ENCODE results near the gene GSTM1. TPM values are rescaled to one million over a fixed set of nuclear protein-coding genes. Genes with fewer than 3 reads are reported as not detected.
A peak's percentile ranks its signal among the peaks of the same experiment; 100 is the strongest.

Gene GSTM1
- total and polyA plus RNA-seq, 12 donors, result 0.11 to 301 (median 132) TPM; not detected in 6

GRCh38 chr1:109652402-109652801, 35.2 kb upstream of the GSTM1 start:
- H3K27ac ChIP-seq, result no peak overlapping the region
- 68 to 94% (median 72%) methylated on average over 2 of the region's 2 CpGs for WGBS, 4 donors
- no peaks in the 10 kb centered on the region for H3K27me3 ChIP-seq
- peaks cover 7 to 16% of the 10 kb centered on the region in 2 donors for H3K4me1 ChIP-seq (replicated peaks in 1 of 2)
- TF ChIP-seq, protein P1, sequence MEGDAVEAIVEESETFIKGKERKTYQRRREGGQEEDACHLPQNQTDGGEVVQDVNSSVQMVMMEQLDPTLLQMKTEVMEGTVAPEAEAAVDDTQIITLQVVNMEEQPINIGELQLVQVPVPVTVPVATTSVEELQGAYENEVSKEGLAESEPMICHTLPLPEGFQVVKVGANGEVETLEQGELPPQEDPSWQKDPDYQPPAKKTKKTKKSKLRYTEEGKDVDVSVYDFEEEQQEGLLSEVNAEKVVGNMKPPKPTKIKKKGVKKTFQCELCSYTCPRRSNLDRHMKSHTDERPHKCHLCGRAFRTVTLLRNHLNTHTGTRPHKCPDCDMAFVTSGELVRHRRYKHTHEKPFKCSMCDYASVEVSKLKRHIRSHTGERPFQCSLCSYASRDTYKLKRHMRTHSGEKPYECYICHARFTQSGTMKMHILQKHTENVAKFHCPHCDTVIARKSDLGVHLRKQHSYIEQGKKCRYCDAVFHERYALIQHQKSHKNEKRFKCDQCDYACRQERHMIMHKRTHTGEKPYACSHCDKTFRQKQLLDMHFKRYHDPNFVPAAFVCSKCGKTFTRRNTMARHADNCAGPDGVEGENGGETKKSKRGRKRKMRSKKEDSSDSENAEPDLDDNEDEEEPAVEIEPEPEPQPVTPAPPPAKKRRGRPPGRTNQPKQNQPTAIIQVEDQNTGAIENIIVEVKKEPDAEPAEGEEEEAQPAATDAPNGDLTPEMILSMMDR (IDR thresholded peaks at IDR 0.05), result no peak
- TF ChIP-seq POLR2A (IDR thresholded peaks at IDR 0.05), result no peak
- DNase-seq, result no peak
- no peaks in the 10 kb centered on the region for H3K36me3 ChIP-seq (replicated peaks in 1 of 2)
- H3K9me3 ChIP-seq (replicated peaks in 1 of 3), result no peaks in the 10 kb centered on the region
- H3K4me3 ChIP-seq, result no peak overlapping the region
- intact Hi-C loops (cut with DNase I), result loop anchor here in 1 of 2 donors (10.0 kb wide), 1 partner anchor 332 kb away; the partner anchor contains the start of gene AHCYL1

- Histone ChIP-seq H3K27ac (no peak overlapping the region), H3K27me3 (no peaks in the 10 kb centered on the region), H3K9me3 (replicated peaks in 1 of 3) (no peaks in the 10 kb centered on the region), H3K4me3 (no peak overlapping the region), H3K36me3 (replicated peaks in 1 of 2) (peaks cover 0 to 6% of the 10 kb centered on the region in 2 donors), H3K4me1 (replicated peaks in 1 of 2) (peaks cover 7 to 16% of the 10 kb centered on the region in 2 donors)
- no peak for TF ChIP-seq POLR2A (IDR thresholded peaks at IDR 0.05)
- TF ChIP-seq, protein P1 (IDR thresholded peaks at IDR 0.05), result no peak
- DNase-seq, result no peak
- 44 to 51% (median 47%) methylated on average over 2 of the region's 2 CpGs for WGBS, 4 donors
- intact Hi-C loops (cut with DNase I), result loop anchor here in 1 of 2 donors (10.0 kb wide), 1 partner anchor 331 kb away; the partner anchor contains the start of gene AHCYL1
These were observed 34.3 kb upstream of the GSTM1 start for GRCh38 chr1:109653306-109653705.

- peaks cover 0 to 13% of the 10 kb centered on the region in 2 donors for H3K36me3 ChIP-seq (replicated peaks in 1 of 2)
- intact Hi-C loops (cut with DNase I), result loop anchor here in 1 of 2 donors (10.0 kb wide), 1 partner anchor 330 kb away; the partner anchor contains the start of gene AHCYL1
- 91 to 95% (median 93%) methylated on average over 12 of the region's 12 CpGs for WGBS, 4 donors
- H3K27ac ChIP-seq, result no peak overlapping the region
- H3K4me1 ChIP-seq (replicated peaks in 1 of 2), result peaks cover 7 to 16% of the 10 kb centered on the region in 2 donors
- no peak overlapping the region for H3K4me3 ChIP-seq
- H3K9me3 ChIP-seq (replicated peaks in 1 of 3), result no peaks in the 10 kb centered on the region
- DNase-seq, result peak in 1 of 7 donors; percentile 49
- no peaks in the 10 kb centered on the region for H3K27me3 ChIP-seq
- TF ChIP-seq, protein P1 (IDR thresholded peaks at IDR 0.05), result no peak
- no peak for TF ChIP-seq POLR2A (IDR thresholded peaks at IDR 0.05)
These were observed 33.1 kb upstream of the GSTM1 start for GRCh38 chr1:109654519-109654918.

GRCh38 chr1:109655615-109656519, 31.8 kb upstream of the GSTM1 start, which contains the start of gene GSTM4:
Gene GSTM4 (plus strand): TSS chr1:109656099. CDS start chr1:109656390, 291 bp downstream.
- peaks cover 0 to 23% of the 10 kb centered on the region in 2 donors for H3K36me3 ChIP-seq (replicated peaks in 1 of 2)
- H3K4me3 ChIP-seq, result peak within 1 kb of the TSS; percentile 5 to 57 (median 36)
- H3K9me3 ChIP-seq (replicated peaks in 1 of 3), result no peaks in the 10 kb centered on the region
- peak; percentile 81 to 91 (median 86) for DNase-seq
- intact Hi-C loops (cut with DNase I), result loop anchor here in 1 of 2 donors (10.0 kb wide), 1 partner anchor 329 kb away; the partner anchor contains the start of gene AHCYL1
- no peaks in the 10 kb centered on the region for H3K27me3 ChIP-seq
- TF ChIP-seq, protein P1 (IDR thresholded peaks at IDR 0.05), result no peak
- TF ChIP-seq POLR2A (IDR thresholded peaks at IDR 0.05), result peak in 1 of 2 donors; percentile 65
- H3K4me1 ChIP-seq (replicated peaks in 1 of 2), result peaks cover 7 to 11% of the 10 kb centered on the region in 2 donors
- WGBS, 4 donors, result 0 to 2% (median 1%) methylated on average over 24 to 54 of the region's 54 CpGs
- H3K27ac ChIP-seq, result peak within 1 kb of the TSS; percentile 5 to 89 (median 61)
